IPS-18a (cell line): ENCODE data around the gene KCNQ1OT1.

Experiments used
- H3K27ac ChIP-seq: one replicate; pipeline ENCODE4 v1.5.1; 2013; ENCODE audit warnings: low read length
- H3K27me3 ChIP-seq: one replicate; pipeline ENCODE4 v1.6.1; 2013; ENCODE audit warnings: mild to moderate bottlenecking, low read length; ENCODE audit not compliant: control insufficient read depth, insufficient read depth
- H3K36me3 ChIP-seq: one replicate; pipeline ENCODE4 v1.6.1; 2013; ENCODE audit warnings: low read depth, low read length; ENCODE audit not compliant: control insufficient read depth
- H3K4me1 ChIP-seq: one replicate; pipeline ENCODE4 v1.6.1; 2013; ENCODE audit warnings: low read depth, low read length; ENCODE audit not compliant: control insufficient read depth
- H3K4me3 ChIP-seq: one replicate; pipeline ENCODE4 v1.5.1; 2013; ENCODE audit warnings: low read length
- H3K9ac ChIP-seq: one replicate; pipeline ENCODE4 v1.6.1; 2013; ENCODE audit warnings: mild to moderate bottlenecking, low read length, moderate library complexity
- H3K9me3 ChIP-seq: one replicate; pipeline ENCODE4 v1.6.1; 2013; ENCODE audit warnings: low read depth, low read length; ENCODE audit not compliant: control insufficient read depth

Gene KCNQ1OT1

GRCh38 chr11:2675540-2675939 is 24.3 kb downstream of the KCNQ1OT1 start:
- H3K9ac ChIP-seq = no peak overlapping the region
- H3K36me3 ChIP-seq = no peaks in the 10 kb centered on the region
- H3K4me1 ChIP-seq = no peaks in the 10 kb centered on the region
- H3K27ac ChIP-seq = no peak overlapping the region
- peaks cover 7% of the 10 kb centered on the region for H3K27me3 ChIP-seq
- no peak overlapping the region for H3K4me3 ChIP-seq
- H3K9me3 ChIP-seq = no peaks in the 10 kb centered on the region

GRCh38 chr11:2674658-2675131 is 25.1 kb downstream of the KCNQ1OT1 start:
- Histone ChIP-seq H3K9ac (no peak overlapping the region), H3K27ac (no peak overlapping the region), H3K36me3 (no peaks in the 10 kb centered on the region), H3K4me3 (no peak overlapping the region), H3K4me1 (no peaks in the 10 kb centered on the region), H3K27me3 (peaks cover 10% of the 10 kb centered on the region), H3K9me3 (no peaks in the 10 kb centered on the region)

DNA sequence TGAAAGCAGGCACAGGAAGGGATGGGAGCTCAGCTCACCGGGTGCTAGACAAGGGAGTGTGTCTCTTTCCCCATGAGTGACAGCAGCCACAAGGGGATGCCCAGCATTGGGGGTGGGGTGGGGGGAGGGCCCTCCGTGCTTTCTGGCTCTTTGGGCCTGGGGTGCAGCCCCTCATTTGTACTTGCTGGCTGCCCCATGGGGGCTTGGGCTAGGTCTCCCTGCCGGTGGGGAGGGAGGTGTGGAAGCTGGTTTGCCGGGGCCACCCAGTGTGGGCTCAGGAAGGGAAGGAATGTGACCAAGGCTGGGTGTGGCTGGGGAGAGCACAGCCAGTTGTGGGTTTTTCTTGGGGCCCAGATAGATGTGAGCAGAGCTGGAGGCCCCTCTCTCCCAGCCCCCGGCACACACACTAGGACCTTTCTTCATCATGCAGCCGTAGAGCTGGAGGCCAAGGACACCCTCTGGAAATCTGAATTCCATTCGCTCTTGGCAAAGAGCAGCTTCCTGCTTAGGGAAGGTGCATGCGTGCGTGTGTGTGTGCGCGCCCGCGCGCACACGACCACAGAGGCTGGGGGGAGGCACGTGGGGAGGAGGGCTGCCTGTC is 25.8 kb downstream of the KCNQ1OT1 start:
- Histone ChIP-seq H3K27ac (no peak overlapping the region), H3K9me3 (no peaks in the 10 kb centered on the region), H3K36me3 (no peaks in the 10 kb centered on the region), H3K9ac (no peak overlapping the region), H3K27me3 (peaks cover 10% of the 10 kb centered on the region), H3K4me3 (no peak overlapping the region), H3K4me1 (no peaks in the 10 kb centered on the region)

DNA sequence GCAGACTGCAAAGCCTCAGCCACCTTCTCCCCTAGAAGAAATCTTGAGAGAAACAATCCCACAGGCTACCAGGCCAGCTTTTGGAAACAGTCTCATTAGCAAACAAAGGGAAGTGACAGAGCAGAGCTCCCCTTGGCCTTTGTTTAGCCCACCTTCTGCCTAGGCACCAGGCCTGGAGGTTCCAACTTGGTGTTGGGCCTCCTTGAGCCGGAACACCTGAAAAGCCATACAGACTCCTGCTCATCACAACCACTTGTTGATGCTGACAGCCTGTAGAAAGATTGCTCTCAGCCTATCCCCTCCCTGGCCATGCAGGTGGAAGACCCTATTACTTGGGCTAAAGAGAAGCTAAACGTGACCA is 26.6 kb downstream of the KCNQ1OT1 start:
- Histone ChIP-seq H3K9me3 (no peaks in the 10 kb centered on the region), H3K4me1 (no peaks in the 10 kb centered on the region), H3K27ac (no peak overlapping the region), H3K27me3 (peaks cover 10% of the 10 kb centered on the region), H3K9ac (no peak overlapping the region), H3K36me3 (no peaks in the 10 kb centered on the region), H3K4me3 (no peak overlapping the region)

DNA sequence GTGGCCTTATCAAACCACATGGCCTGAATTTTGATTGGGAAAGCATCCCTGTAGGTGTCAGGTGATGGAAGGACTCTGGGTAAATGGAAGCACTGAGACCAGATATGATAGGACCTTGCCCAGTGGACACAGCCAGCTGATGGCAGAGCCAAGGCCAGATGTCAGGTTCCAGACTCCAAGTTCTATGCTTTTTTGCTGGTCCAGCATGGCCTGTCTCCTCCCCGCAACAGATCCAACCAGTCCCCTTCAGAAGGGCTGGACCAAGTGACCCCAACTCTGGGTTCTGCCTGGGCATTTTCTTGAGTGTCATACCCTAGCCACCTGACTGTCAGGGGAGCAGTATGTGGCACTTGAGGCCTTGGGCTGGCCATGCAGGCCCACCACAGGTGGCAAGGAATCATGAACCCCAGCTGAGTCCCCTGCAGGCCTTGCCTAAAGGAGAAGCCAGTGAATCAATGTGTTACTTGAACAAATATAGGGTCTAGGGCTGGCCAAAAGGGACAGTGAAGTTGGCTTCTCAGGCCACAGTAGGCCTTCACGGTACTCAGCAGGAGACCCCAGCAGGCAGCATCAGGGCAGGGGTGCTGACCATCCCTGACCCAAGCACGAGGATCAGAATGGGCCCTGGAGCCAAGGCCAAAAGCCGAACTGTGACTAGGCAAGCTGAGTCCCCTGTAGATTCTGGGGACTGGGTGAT is 27.1 kb downstream of the KCNQ1OT1 start:
- Histone ChIP-seq H3K9ac (no peak overlapping the region), H3K4me1 (no peaks in the 10 kb centered on the region), H3K27ac (no peak overlapping the region), H3K27me3 (peaks cover 10% of the 10 kb centered on the region), H3K36me3 (no peaks in the 10 kb centered on the region), H3K9me3 (no peaks in the 10 kb centered on the region), H3K4me3 (no peak overlapping the region)

GRCh38 chr11:2671748-2672147 is 28.0 kb downstream of the KCNQ1OT1 start:
- no peak overlapping the region for H3K4me3 ChIP-seq
- no peaks in the 10 kb centered on the region for H3K4me1 ChIP-seq
- H3K27ac ChIP-seq = no peak overlapping the region
- no peaks in the 10 kb centered on the region for H3K9me3 ChIP-seq
- H3K36me3 ChIP-seq = no peaks in the 10 kb centered on the region
- no peak overlapping the region for H3K9ac ChIP-seq
- H3K27me3 ChIP-seq = peaks cover 10% of the 10 kb centered on the region

- H3K4me1 ChIP-seq = no peaks in the 10 kb centered on the region
- H3K9ac ChIP-seq = no peak overlapping the region
- H3K9me3 ChIP-seq = no peaks in the 10 kb centered on the region
- peaks cover 10% of the 10 kb centered on the region for H3K27me3 ChIP-seq
- H3K36me3 ChIP-seq = no peaks in the 10 kb centered on the region
- H3K4me3 ChIP-seq = no peak overlapping the region
- no peak overlapping the region for H3K27ac ChIP-seq
Measured at GRCh38 chr11:2670541-2671100, 29.2 kb downstream of the KCNQ1OT1 start.

DNA sequence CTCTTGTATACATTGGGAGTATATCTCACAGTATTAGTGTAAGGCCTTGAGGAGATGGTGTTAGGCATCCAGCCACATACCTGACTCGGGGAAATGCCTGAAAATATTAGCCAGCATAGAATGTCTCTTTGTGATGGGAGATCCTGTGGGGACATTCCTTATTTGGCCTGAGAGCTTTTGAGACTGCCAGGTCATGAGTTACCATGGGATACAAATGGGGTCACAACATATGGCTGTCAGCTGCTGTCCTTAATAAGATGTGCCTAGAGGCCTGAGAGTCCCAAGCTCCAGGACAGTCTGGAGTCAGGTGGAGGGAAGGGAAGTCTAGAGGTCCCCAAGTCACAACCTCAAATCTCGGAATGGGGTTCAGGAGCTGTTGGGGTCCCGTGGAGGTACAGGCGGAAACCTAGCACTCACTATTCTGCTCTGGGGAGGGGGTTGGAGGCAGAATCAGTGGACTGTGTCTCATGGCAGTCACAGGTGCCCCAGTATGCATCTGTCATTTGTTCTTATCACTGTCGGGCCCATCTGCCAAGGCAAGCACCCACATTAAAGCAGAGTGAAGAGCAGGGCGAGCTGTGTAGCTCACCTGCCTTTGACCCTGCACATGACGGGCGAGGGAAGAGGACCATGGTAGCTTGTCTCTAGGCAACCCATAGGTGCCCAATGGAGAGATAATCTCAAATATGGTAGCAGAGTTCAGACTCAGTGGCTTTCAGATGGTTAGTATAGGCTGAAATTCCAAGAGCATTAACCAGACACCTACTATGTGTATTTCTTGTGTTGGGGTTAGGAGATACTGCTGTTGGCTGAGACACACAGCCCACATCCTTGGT is 29.9 kb downstream of the KCNQ1OT1 start:
- no peaks in the 10 kb centered on the region for H3K4me1 ChIP-seq
- no peaks in the 10 kb centered on the region for H3K9me3 ChIP-seq
- no peak overlapping the region for H3K4me3 ChIP-seq
- no peak overlapping the region for H3K27ac ChIP-seq
- H3K27me3 ChIP-seq = peaks cover 10% of the 10 kb centered on the region
- no peaks in the 10 kb centered on the region for H3K36me3 ChIP-seq
- H3K9ac ChIP-seq = no peak overlapping the region

GRCh38 chr11:2668876-2669275 is 30.9 kb downstream of the KCNQ1OT1 start:
- no peak overlapping the region for H3K27ac ChIP-seq
- peaks cover 10% of the 10 kb centered on the region for H3K27me3 ChIP-seq
- H3K4me3 ChIP-seq = no peak overlapping the region
- no peaks in the 10 kb centered on the region for H3K4me1 ChIP-seq
- H3K36me3 ChIP-seq = no peaks in the 10 kb centered on the region
- H3K9ac ChIP-seq = no peak overlapping the region
- no peaks in the 10 kb centered on the region for H3K9me3 ChIP-seq

DNA sequence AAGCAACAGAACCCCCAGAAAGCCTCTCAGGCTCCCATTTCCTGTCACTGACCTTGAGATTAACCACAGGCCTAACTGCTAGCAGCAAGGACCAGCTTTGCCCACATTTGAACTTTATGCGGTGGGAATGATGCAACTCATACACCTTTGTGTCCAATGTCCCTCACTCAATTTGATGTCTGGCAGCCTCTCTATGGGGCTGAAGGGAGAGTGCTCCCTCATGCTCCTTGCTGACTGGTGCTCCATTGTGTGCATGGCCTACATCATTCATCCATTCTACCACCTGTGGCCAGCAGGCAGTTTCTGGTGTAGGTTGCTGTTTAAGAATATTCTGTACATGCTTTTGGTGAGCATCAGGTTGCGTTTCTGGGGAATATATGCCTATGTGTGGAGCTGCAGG is 31.9 kb downstream of the KCNQ1OT1 start:
- no peaks in the 10 kb centered on the region for H3K4me1 ChIP-seq
- peaks cover 10% of the 10 kb centered on the region for H3K27me3 ChIP-seq
- no peaks in the 10 kb centered on the region for H3K9me3 ChIP-seq
- no peak overlapping the region for H3K27ac ChIP-seq
- no peak overlapping the region for H3K4me3 ChIP-seq
- H3K36me3 ChIP-seq = no peaks in the 10 kb centered on the region
- no peak overlapping the region for H3K9ac ChIP-seq

GRCh38 chr11:2666828-2667570 is 32.8 kb downstream of the KCNQ1OT1 start:
- H3K4me3 ChIP-seq = no peak overlapping the region
- H3K27ac ChIP-seq = no peak overlapping the region
- no peaks in the 10 kb centered on the region for H3K4me1 ChIP-seq
- no peaks in the 10 kb centered on the region for H3K9me3 ChIP-seq
- H3K36me3 ChIP-seq = no peaks in the 10 kb centered on the region
- H3K9ac ChIP-seq = no peak overlapping the region
- peaks cover 10% of the 10 kb centered on the region for H3K27me3 ChIP-seq
